Measurements from ENCODE around the gene SLC25A23.
"Not testable (repeated sequence)": the region's sequence is repeated elsewhere in the genome, so short reads cannot be mapped to it uniquely, and the experiment has no call there.

The SLC25A23 gene

DNA sequence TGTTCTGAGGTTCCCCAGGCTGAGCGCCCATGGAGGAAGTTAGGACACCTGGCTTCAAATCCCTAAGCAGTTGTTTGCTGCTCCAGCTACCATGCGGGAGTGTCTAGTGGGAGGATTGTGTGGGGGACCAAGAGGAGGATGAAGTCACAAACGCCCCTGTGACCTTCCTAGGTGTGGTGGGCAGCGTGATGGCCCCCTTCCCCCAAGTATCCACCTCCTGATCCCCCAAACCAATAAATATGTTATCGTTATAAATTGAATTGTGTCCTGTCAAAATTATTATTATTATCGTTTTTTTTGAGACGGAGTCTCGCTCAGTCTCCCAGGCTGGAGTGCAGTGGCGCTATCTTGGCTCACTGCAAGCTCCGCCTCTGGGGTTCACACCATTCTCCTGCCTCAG, 25.9 kb downstream of the SLC25A23 start, which contains the start of gene SLC25A41:
Gene SLC25A41 (minus strand): TSS at position 101 of the 400 bp plus-strand sequence. CDS start 70 bp downstream, at position 31.
- no peak within 1 kb of the TSS for H3K4me3 ChIP-seq
- no peaks in the 10 kb centered on the region for H3K27me3 ChIP-seq (ENCODE audit: low read depth)
- no peaks in the 10 kb centered on the region for H3K9me3 ChIP-seq
- in situ Hi-C loops (cut with MboI; ENCODE audit: low sequenced_read_pairs), result no loop called here
- no peak for DNase-seq (ENCODE audit: low spot score in 2 of 2)
- H3K36me3 ChIP-seq (replicated peaks), result no peaks in the 10 kb centered on the region
- no peaks in the 10 kb centered on the region for H3K4me1 ChIP-seq

DNA sequence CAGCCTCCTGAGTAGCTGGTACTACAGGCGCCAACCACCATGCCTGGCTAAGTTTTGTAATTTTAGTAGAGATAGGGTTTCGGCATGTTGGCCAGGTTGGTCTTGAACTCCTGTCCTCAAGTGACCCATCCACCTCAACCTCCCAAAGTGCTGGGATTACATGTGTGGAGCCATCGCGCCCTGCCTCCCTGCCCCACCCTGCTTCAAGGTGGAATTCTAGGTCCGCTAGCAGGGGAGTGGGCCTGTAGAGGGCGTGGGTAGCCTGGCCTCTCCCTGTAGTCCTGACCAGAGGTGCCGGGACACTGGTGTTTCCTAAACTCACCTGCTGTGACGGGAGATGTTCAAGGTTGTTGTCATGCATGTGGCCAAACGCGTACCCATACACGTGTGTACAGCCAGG, 26.4 kb downstream of the SLC25A23 start:
- Histone ChIP-seq H3K36me3 (replicated peaks) (no peaks in the 10 kb centered on the region), H3K27me3 (ENCODE audit: low read depth) (no peaks in the 10 kb centered on the region), H3K4me3 (no peak overlapping the region), H3K9me3 (no peaks in the 10 kb centered on the region), H3K4me1 (no peaks in the 10 kb centered on the region)
- no peak for DNase-seq (ENCODE audit: low spot score in 2 of 2)
- in situ Hi-C loops (cut with MboI; ENCODE audit: low sequenced_read_pairs), result no loop called here

DNA sequence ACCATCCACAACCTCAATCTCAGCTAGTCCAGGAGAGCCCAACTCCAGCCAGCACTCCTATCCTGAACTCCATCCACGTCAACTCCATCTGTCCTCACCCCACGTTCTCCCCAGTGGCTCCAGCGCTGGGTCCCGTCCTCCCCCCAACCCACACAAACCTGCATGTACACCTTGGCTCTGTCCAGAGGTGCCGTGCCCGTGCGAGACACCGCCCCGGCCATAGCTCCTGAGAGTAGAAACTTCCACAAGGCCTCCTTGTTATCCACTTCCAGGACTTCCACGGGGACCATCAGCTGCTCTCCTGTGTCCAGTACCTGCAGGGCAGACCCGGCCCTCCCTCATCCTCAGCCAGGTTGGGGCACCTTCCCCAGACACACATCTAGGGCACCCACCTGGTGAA, 27.7 kb downstream of the SLC25A23 start:
- Histone ChIP-seq H3K4me1 (no peaks in the 10 kb centered on the region), H3K36me3 (replicated peaks) (no peaks in the 10 kb centered on the region), H3K4me3 (no peak overlapping the region), H3K27me3 (ENCODE audit: low read depth) (no peaks in the 10 kb centered on the region), H3K9me3 (no peaks in the 10 kb centered on the region)
- in situ Hi-C loops (cut with MboI; ENCODE audit: low sequenced_read_pairs), result no loop called here
- no peak for DNase-seq (ENCODE audit: low spot score in 2 of 2)

DNA sequence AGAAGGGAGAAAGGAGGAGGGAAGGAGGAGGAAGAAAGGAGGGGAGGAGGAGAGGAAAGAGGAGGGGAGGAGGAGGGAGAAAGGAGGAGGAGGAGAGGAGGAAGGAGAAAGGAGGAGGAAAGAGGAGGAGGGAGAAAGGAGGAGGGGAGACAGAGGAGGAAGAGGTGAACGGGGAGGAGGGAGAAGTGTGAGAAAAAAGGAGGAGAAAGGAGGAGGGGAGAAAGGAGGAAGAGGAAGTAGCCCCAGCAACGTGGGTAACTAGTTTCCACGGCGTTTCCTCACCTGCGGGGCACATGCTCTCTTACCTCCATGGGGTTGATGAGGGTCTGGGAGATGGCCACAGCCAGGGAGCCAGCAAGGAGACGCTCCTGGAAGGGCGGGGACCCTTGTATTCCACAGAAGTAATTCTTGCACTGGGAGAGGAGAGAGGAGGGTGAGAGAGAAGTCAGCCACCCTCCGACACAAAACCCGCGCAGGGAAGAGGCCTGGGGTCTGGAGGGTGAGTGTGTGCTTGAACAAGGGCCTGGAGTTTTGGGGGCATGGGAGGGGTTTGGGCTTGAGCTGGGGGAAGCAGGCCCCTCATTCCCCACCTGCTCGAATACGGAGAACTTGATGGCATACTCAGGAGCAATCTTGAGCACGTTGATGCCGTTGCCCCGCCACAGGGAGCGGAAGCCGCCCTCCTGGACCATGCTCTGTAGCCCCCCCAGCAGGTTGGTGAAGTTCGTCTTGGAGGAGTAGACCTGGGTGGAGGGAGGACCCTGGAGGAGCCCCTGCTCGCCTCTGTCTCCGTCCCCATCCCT, 30.0 kb downstream of the SLC25A23 start:
- in situ Hi-C loops (cut with MboI; ENCODE audit: low sequenced_read_pairs), result no loop called here
- DNase-seq (ENCODE audit: low spot score in 2 of 2), result no peak
- Histone ChIP-seq H3K4me3 (no peak overlapping the region), H3K27me3 (ENCODE audit: low read depth) (no peaks in the 10 kb centered on the region), H3K36me3 (replicated peaks) (no peaks in the 10 kb centered on the region; the same call in 1 of the 2 replicates), H3K9me3 (peaks cover 3% of the 10 kb centered on the region; the same call in 1 of the 2 replicates), H3K4me1 (peaks cover 5% of the 10 kb centered on the region)

DNA sequence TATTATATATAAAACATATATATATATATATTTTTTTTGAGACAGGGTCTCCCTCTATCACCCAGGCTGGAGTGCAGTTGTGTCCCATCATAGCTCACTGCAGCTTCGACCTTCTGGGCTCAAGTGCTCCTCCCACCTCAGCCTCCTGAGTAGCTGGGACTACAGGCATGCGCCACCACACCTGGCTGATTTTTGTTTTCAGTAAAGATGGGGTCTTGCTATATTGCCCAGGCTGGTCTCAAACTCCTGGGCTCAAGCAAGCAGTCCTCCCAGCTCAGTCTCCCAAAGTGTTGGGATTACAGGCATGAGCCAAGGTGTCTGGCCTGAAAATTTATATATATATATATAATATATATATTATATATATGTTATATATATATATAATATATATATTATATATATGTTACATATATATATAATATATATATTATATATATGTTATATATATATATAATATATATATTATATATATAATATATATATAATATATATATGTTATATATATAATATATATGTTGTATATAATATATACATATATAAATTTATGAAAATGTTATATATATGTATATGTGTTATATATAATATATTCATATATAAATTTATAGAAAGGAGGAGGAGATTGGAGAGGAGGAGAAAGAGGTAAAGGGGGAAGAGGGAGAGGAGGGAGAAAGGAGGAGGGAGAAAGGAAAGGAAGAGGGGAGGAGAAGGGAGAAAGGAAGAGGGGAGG, 30.7 kb downstream of the SLC25A23 start:
- H3K36me3 ChIP-seq (replicated peaks); H3K4me1 ChIP-seq; H3K4me3 ChIP-seq; in situ Hi-C loops (cut with MboI; ENCODE audit: low sequenced_read_pairs); DNase-seq (ENCODE audit: low spot score in 2 of 2); H3K27me3 ChIP-seq (ENCODE audit: low read depth); H3K9me3 ChIP-seq: not testable (repeated sequence)

DNA sequence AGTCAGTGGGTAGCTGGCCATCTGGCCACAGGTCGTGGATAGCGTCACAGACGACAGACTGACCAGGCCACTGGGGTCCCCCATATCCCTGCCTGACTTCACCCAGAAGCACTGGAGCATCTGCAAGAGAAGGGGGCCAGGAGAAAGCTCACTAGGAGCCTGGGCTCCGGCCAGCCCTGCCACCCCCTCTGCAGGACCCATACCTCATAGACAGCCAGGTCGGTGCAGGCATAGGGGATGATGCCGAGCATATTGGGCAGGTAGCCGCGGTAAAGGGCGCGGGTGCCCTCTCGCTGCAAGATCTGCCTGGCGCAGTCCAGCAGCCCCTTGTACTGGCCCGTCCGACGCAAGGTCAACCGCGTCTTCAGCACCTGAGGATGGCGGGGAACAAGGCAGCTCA, 32.5 kb downstream of the SLC25A23 start:
- in situ Hi-C loops (cut with MboI; ENCODE audit: low sequenced_read_pairs), result no loop called here
- Histone ChIP-seq H3K27me3 (ENCODE audit: low read depth) (no peaks in the 10 kb centered on the region), H3K36me3 (replicated peaks) (peaks cover 14% of the 10 kb centered on the region), H3K4me1 (peaks cover 11% of the 10 kb centered on the region), H3K4me3 (no peak overlapping the region), H3K9me3 (peaks cover 3% of the 10 kb centered on the region; the same call in 1 of the 2 replicates)
- DNase-seq (ENCODE audit: low spot score in 2 of 2), result no peak

DNA sequence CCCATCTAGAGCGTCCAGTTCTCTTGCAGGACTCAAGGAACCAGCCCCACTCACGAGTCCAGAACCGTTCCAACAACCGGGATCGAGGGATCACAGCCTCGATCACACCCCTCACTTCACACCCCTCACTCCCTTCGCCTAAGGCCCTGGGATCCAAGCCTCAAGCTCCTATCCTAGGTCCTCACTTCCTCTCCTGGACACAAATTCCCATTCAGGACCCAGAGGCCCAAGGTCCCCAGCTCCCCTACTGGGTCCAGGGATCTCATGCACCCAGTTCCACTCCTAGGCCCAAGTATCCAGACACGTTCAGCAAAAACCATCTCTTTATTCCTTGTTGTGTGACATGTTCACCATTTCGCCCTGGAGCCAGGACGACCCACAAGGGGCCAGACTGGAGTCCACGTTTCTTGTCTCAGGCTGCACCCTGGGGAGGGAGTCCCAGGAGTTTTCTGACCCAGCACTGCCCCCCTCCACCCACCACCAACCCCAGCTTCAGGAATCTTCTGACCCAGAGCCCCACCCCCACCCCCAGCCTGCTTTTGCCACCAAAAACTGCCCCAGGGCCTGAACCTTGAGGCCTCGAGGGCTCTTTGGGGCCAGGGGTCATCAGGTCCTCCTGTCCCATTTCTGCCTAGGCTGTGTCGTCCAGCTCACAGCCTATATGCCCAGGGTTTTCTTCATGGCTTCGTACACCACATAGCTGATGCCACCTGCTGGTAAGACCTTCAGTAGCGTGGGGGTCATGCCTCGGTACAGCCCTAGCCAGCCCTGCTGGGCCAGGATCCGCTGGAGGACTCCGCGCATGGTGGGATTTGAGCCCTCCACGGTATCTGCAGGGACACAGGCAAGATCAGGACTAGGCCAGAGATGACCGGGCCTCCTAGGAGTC, 33.6 kb downstream of the SLC25A23 start:
- H3K4me3 ChIP-seq, result peak overlapping the region; percentile 11; the same call in 1 of the 2 replicates
- in situ Hi-C loops (cut with MboI; ENCODE audit: low sequenced_read_pairs), result no loop called here
- peaks cover 3% of the 10 kb centered on the region; the same call in 1 of the 2 replicates for H3K9me3 ChIP-seq
- H3K27me3 ChIP-seq (ENCODE audit: low read depth), result no peaks in the 10 kb centered on the region
- peaks cover 11% of the 10 kb centered on the region for H3K4me1 ChIP-seq
- H3K36me3 ChIP-seq (replicated peaks), result peaks cover 25% of the 10 kb centered on the region
- peak in 1 of 2 experiments; percentile 29 for DNase-seq (ENCODE audit: low spot score in 2 of 2)

DNA sequence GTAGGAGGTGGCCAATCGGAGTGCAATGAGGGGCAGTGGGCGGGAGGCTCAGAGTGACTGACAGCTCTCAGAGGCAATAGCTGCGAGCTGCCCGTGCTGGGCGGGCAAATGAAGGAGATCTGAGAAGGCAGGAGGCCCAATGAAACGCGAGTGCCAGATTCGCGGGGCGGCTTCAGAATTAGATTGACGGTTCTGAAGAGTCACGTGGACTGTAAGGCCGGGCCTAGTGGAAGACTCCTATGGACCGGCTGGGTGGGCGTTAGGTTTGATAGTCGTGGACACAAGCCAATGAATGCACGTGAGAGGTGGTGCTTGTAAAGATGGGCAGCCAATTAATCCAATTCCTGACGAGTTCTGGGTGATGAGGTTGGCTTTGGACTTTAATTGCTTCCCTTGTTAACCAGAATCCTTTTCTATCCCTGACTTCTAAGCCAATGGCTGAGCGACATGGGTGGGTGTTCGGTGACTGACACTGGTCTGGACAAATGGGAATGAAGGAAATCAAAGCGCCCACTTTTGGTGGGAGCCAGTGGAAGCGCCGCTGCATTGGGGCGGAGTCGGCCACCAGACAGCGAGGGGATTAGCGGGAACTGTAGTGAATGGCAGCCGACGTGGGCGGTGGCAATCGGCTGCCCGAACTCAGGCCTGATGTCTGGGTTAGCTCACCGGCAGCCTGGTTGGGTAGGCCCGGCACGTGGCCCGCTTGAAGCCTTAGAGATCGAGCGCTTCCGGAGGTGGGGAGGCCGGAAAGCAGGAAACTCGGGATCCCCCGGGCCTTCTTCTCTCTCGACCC, 34.5 kb downstream of the SLC25A23 start:
- peak; percentile 99 to 100 for DNase-seq (ENCODE audit: low spot score in 2 of 2)
- Histone ChIP-seq H3K36me3 (replicated peaks) (peaks cover 34% of the 10 kb centered on the region), H3K4me3 (peak overlapping the region; percentile 88), H3K9me3 (peaks cover 3% of the 10 kb centered on the region; the same call in 1 of the 2 replicates), H3K27me3 (ENCODE audit: low read depth) (no peaks in the 10 kb centered on the region), H3K4me1 (peaks cover 11% of the 10 kb centered on the region)
- in situ Hi-C loops (cut with MboI; ENCODE audit: low sequenced_read_pairs), result no loop called here

DNA sequence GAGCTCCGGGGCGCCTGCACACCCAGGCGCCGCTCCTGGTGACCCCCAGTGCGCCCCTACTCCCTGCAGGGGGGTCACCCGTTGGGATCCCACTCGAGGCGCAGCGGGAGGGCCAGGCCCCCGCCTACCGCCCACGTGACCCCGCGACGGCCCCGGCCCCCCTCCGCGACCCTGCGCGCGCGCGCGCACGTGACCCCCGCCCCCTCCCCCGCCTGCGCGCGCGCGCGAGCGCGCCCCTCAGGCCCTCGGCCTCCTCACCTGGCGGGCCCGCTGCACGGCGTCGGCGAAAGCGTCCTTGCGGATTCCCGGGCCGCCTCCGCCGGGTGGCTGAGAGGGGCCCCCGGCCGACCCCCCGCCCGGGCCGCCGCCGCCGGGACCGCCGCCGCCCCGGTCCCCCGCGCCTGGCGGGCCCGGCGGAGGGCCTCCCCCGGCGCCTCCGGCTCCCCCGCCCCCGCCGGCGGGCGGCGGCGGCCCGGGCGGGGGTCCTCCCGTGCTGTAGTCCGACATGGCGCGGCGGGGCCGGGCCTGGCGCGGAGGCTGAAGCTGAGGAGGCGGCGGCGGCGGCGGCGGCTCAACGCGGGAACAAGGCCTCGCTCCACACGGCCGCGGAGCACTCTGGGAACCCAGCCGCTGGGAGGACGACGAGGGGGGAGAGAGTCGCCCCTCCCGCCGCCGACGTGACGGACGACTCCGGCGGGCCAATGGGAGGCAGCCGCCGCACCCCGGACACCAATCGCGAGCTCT, 35.2 kb downstream of the SLC25A23 start, which contains the start of gene KHSRP:
Gene KHSRP (minus strand): TSS at position 617 of the 744 bp plus-strand sequence. CDS start 110 bp downstream, at position 507.
- Histone ChIP-seq H3K9me3 (peaks cover 3% of the 10 kb centered on the region; the same call in 1 of the 2 replicates), H3K27me3 (ENCODE audit: low read depth) (no peaks in the 10 kb centered on the region), H3K4me1 (peaks cover 11% of the 10 kb centered on the region), H3K4me3 (peak within 1 kb of the TSS; percentile 88), H3K36me3 (replicated peaks) (peaks cover 42% of the 10 kb centered on the region)
- in situ Hi-C loops (cut with MboI; ENCODE audit: low sequenced_read_pairs), result no loop called here
- DNase-seq (ENCODE audit: low spot score in 2 of 2), result peak in 1 of 2 experiments; percentile 52

DNA sequence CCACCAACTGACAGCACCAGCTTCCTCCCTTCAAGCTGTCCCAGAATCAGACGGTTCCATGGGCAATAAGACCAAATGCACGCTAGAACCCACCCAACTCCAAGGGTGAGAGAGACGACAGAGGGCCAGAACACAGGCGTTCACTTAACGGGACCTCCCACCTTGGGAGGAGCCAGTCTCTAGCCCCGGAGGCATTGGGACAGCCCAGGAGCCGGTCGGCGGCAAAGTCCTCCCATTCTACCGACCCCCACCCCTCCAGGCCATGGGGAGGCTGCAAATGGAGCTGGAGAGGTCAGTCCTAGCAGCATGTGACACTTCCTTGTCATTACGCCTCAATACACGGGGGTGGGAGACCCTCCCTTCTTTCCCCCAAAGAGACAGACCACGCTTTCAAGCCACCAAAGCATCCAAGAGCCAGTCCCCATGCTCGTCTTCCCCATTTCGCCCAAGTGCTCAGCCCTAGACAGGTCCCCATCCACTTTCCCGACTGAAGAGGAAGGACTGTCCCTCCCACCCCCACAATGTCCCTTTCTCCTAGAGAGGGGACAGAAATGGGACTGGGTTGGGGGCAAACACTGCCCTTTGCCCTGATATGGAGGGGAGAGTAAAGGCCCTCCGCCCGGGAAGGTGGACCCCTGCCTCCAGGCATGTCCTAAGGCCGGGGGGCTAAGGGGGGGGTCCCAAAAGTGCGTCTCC, 35.9 kb downstream of the SLC25A23 start:
- Histone ChIP-seq H3K9me3 (peaks cover 3% of the 10 kb centered on the region; the same call in 1 of the 2 replicates), H3K27me3 (ENCODE audit: low read depth) (no peaks in the 10 kb centered on the region), H3K4me3 (peak overlapping the region; percentile 88), H3K4me1 (peaks cover 11% of the 10 kb centered on the region), H3K36me3 (replicated peaks) (peaks cover 49% of the 10 kb centered on the region)
- in situ Hi-C loops (cut with MboI; ENCODE audit: low sequenced_read_pairs), result no loop called here
- peak; percentile 55 to 84 for DNase-seq (ENCODE audit: low spot score in 2 of 2)

DNA sequence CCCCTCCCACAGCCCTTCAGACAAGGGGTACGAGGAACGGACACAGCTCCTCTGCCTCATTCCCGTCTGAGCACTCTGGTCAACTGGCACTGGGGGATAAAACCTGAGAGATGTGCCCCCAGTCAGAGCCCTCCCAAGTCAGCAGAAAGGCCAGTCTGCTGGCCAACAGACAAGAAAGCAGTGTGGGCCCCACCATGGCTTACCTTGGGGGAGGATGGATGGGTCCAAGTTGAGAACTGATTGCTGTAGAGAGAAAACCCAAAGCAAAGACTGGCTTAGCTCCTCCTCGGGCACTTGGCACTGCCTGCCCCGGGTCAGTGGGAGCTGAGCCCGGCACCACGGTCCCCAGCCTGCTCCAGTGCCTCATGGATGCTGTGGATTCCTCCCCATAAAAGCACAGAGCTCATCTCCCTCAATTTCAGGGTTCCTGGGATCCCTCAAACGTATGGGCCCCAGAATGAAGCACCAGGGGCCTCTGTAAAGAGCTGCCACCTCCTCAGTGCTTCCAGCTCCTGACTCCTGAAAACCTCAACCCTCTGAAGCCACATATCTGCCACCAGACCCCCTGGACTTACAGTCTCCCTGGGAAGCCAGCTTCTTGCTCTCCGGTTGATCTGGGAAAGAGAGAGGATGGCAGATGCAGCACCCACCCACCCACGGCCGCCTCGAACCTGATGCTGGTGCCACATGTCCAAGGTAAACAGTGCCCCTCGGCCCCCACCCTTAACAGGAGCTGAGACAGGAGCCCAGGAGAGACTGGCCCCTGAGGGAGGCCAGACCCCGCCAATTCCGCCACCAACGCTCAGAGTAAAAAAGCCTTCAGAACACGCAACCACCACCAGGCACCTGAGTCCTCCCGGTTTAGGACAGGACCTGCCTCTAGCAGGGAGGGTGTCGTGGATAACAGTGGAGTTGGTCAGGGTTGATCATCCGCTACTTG, 38.2 kb downstream of the SLC25A23 start:
- Histone ChIP-seq H3K27me3 (ENCODE audit: low read depth) (no peaks in the 10 kb centered on the region), H3K4me3 (no peak overlapping the region), H3K36me3 (replicated peaks) (peaks cover 72% of the 10 kb centered on the region), H3K4me1 (peaks cover 11% of the 10 kb centered on the region), H3K9me3 (peaks cover 3% of the 10 kb centered on the region; the same call in 1 of the 2 replicates)
- DNase-seq (ENCODE audit: low spot score in 2 of 2), result no peak
- in situ Hi-C loops (cut with MboI; ENCODE audit: low sequenced_read_pairs), result no loop called here

Measured in HAP-1 (cell line).